HL-60/S4 treated with retinoic acid at 250 ng/mL for 4 days and 3 days (cell line): ENCODE results near the gene USP10.

Source experiments
- in situ Hi-C: fragments of 300-500 bp; cut with MboI; formaldehyde crosslinking; loops from 2 replicates; pipeline ENCODE4 v1.7.0; 2022; ENCODE audit warnings: low sequenced_read_pairs

Gene USP10

GRCh38 chr16:84794186-84794585, 94.4 kb downstream of the USP10 start:
- in situ Hi-C loops = no loop called here

GRCh38 chr16:84794626-84795025, 94.8 kb downstream of the USP10 start:
- in situ Hi-C loops = no loop called here

- in situ Hi-C loops = no loop called here
Measured at GRCh38 chr16:84795329-84796053, 95.7 kb downstream of the USP10 start.

- in situ Hi-C loops = no loop called here
Measured at GRCh38 chr16:84800158-84800978, 100.6 kb downstream of the USP10 start.

GRCh38 chr16:84803146-84803545, 103.3 kb downstream of the USP10 start:
- in situ Hi-C loops = no loop called here

GRCh38 chr16:84804326-84804725, 104.5 kb downstream of the USP10 start:
- in situ Hi-C loops = no loop called here

- in situ Hi-C loops = no loop called here
Measured at GRCh38 chr16:84806256-84806889, 106.6 kb downstream of the USP10 start.

GRCh38 chr16:84806890-84807258, 107.1 kb downstream of the USP10 start:
- in situ Hi-C loops = no loop called here

GRCh38 chr16:84807776-84808175, 108.0 kb downstream of the USP10 start:
- in situ Hi-C loops = no loop called here

- in situ Hi-C loops = no loop called here
Measured at GRCh38 chr16:84808826-84809225, 109.0 kb downstream of the USP10 start.

GRCh38 chr16:84810518-84811273, 110.9 kb downstream of the USP10 start:
- in situ Hi-C loops = no loop called here

- in situ Hi-C loops = no loop called here
Measured at GRCh38 chr16:84811529-84811928, 111.7 kb downstream of the USP10 start.

GRCh38 chr16:84813141-84813934, 113.5 kb downstream of the USP10 start:
- in situ Hi-C loops = no loop called here

- in situ Hi-C loops = no loop called here
Measured at GRCh38 chr16:84815462-84815861, 115.7 kb downstream of the USP10 start.

GRCh38 chr16:84816023-84816422, 116.2 kb downstream of the USP10 start:
- in situ Hi-C loops = no loop called here

- in situ Hi-C loops = no loop called here
Measured at GRCh38 chr16:84816485-84816884, 116.7 kb downstream of the USP10 start.

GRCh38 chr16:84817206-84817605, 117.4 kb downstream of the USP10 start:
- in situ Hi-C loops = no loop called here

- in situ Hi-C loops = no loop called here
Measured at GRCh38 chr16:84817613-84818012, 117.8 kb downstream of the USP10 start.

GRCh38 chr16:84818133-84818532, 118.3 kb downstream of the USP10 start:
- in situ Hi-C loops = no loop called here

- in situ Hi-C loops = no loop called here
Measured at GRCh38 chr16:84818989-84819643, 119.3 kb downstream of the USP10 start.
